Ishikawa (cell line): ENCODE results near the gene PGM1.

Experiments
- CEBPB ChIP-seq: IDR thresholded peaks from 2 replicates; pipeline ENCODE4 v1.6.1; 2012
- CREB1 ChIP-seq: IDR thresholded peaks from 2 replicates; pipeline ENCODE4 v1.6.1; 2012; ENCODE audit warnings: low read depth
- EP300 ChIP-seq: IDR thresholded peaks from 2 replicates; pipeline ENCODE4 v1.6.1; 2012; ENCODE audit warnings: borderline replicate concordance
- FOXM1 ChIP-seq: IDR thresholded peaks from 2 replicates; pipeline ENCODE4 v1.6.1; 2012; ENCODE audit warnings: low read depth, borderline replicate concordance
- NFIC ChIP-seq: IDR thresholded peaks from 2 replicates; pipeline ENCODE4 v1.6.1; 2012
- RAD21 ChIP-seq: IDR thresholded peaks from 2 replicates; pipeline ENCODE4 v1.6.1; 2012; ENCODE audit warnings: low read depth
- TF ChIP-seq, protein P1 (sequence below): IDR thresholded peaks from 2 replicates; pipeline ENCODE4 v1.6.1; 2012

DNA sequence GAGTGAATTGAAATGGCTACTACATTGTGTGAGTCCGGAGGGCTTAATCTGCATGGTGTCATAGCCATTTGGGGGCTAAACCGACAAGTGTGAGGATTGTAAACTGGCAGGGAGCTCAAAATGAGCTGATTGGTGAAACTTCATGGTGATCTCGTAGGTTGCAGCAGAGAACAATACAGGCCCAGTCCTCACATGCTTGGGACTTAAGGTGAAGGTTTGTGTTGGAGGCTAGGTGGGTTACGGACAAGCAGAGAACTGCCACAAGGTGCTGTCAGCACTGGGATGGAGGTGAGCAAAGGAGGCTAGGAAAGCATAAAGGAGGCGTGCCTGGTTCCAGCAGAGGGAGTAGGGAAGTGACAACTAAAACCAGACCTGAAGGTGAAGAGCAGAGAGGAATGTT is 9.4 kb downstream of the PGM1 start:
- TF ChIP-seq NFIC (no peak), CREB1 (no peak), CEBPB (no peak), EP300 (no peak), FOXM1 (no peak), RAD21 (no peak)
- TF ChIP-seq, protein P1, sequence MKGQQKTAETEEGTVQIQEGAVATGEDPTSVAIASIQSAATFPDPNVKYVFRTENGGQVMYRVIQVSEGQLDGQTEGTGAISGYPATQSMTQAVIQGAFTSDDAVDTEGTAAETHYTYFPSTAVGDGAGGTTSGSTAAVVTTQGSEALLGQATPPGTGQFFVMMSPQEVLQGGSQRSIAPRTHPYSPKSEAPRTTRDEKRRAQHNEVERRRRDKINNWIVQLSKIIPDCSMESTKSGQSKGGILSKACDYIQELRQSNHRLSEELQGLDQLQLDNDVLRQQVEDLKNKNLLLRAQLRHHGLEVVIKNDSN = no peak
